HL-60 (cell line): Measurements from ENCODE around the gene TSG101.

ENCODE experiments used
- CTCF ChIP-seq: IDR thresholded peaks from one replicate; pipeline ENCODE4 v1.5.1; 2011; ENCODE audit warnings: low read length, control low read depth, inconsistent platforms; ENCODE audit not compliant: insufficient read depth
- GABPA ChIP-seq: IDR thresholded peaks from 2 replicates; pipeline ENCODE4 v1.6.1; 2012; ENCODE audit warnings: low read depth
- POLR2AphosphoS5 ChIP-seq: IDR thresholded peaks from 2 replicates; pipeline ENCODE4 v1.6.1; 2012; ENCODE audit warnings: low read depth
- REST ChIP-seq: IDR thresholded peaks from 2 replicates; pipeline ENCODE4 v1.6.1; 2012; ENCODE audit warnings: low read depth; ENCODE audit not compliant: insufficient replicate concordance

GRCh38 chr11:18522388-18522787 is 4.4 kb downstream of the TSG101 start:
- no peak for TF ChIP-seq CTCF
- TF ChIP-seq GABPA: no peak
- TF ChIP-seq REST: no peak
- TF ChIP-seq POLR2AphosphoS5: no peak
